Left kidney (tissue), 2 donors: ENCODE measurements around the gene MTOR. TPM values are rescaled to one million over a fixed set of nuclear protein-coding genes. Genes with fewer than 3 reads are reported as not detected.

ENCODE experiments used
- DNase-seq: peaks from one replicate; pipeline ENCODE4 v3.0.0-alpha.2; 2013
- polyA plus RNA-seq: library from polyadenylated mRNA; unstranded; fragments of 120-200 nt; gene quantifications from one replicate; pipeline ENCODE4 v1.2.1, GENCODE V29; 2013; ENCODE audit not compliant: insufficient read length

The MTOR gene
- polyA plus RNA-seq, 1 donor: 56.6 TPM

GRCh38 chr1:11151826-11152612 lies 110.3 kb downstream of the MTOR start:
- DNase-seq: no peak

GRCh38 chr1:11151114-11151513 lies 111.2 kb downstream of the MTOR start:
- DNase-seq: no peak

GRCh38 chr1:11150326-11150725 lies 112.0 kb downstream of the MTOR start:
- DNase-seq: peak; percentile 50

- DNase-seq: no peak
Measured at GRCh38 chr1:11147197-11147770, 115.1 kb downstream of the MTOR start.

- DNase-seq: no peak
Measured at GRCh38 chr1:11145741-11146140, 116.6 kb downstream of the MTOR start.

GRCh38 chr1:11144570-11145256 lies 117.6 kb downstream of the MTOR start:
- DNase-seq: no peak

- no peak for DNase-seq
Measured at GRCh38 chr1:11143907-11144306, 118.4 kb downstream of the MTOR start.

GRCh38 chr1:11143401-11143800 lies 119.0 kb downstream of the MTOR start:
- no peak for DNase-seq

GRCh38 chr1:11142618-11143391 lies 119.5 kb downstream of the MTOR start:
- no peak for DNase-seq

GRCh38 chr1:11138952-11139351 lies 123.4 kb downstream of the MTOR start:
- no peak for DNase-seq

- no peak for DNase-seq
Measured at GRCh38 chr1:11138029-11138428, 124.3 kb downstream of the MTOR start.

GRCh38 chr1:11134898-11135266 lies 127.5 kb downstream of the MTOR start:
- no peak for DNase-seq

- no peak for DNase-seq
Measured at GRCh38 chr1:11134251-11134897, 128.0 kb downstream of the MTOR start.

GRCh38 chr1:11132563-11133293 lies 129.6 kb downstream of the MTOR start:
- DNase-seq: no peak

- no peak for DNase-seq
Measured at GRCh38 chr1:11131816-11132215, 130.5 kb downstream of the MTOR start.

GRCh38 chr1:11130406-11130805 lies 131.9 kb downstream of the MTOR start:
- DNase-seq: no peak

- DNase-seq: no peak
Measured at GRCh38 chr1:11129649-11130390, 132.5 kb downstream of the MTOR start.

- DNase-seq: no peak
Measured at GRCh38 chr1:11126569-11126968, 135.8 kb downstream of the MTOR start.

GRCh38 chr1:11125931-11126330 lies 136.4 kb downstream of the MTOR start:
- DNase-seq: no peak

- no peak for DNase-seq
Measured at GRCh38 chr1:11124965-11125364, 137.4 kb downstream of the MTOR start.

- no peak for DNase-seq
Measured at GRCh38 chr1:11116318-11116717, 146.0 kb downstream of the MTOR start.
